Measurements from ENCODE around the gene MSH2. TPM values are rescaled to one million over a fixed set of nuclear protein-coding genes. Genes with fewer than 3 reads are reported as not detected.

The MSH2 gene
- total RNA-seq, 1 experiment from 2014 or later: 139 TPM

GRCh38 chr2:47455411-47455810, 52.5 kb downstream of the MSH2 start:
- Histone ChIP-seq H3K56ac (ENCODE audit: insufficient read length, low read depth, low read length) (no peak overlapping the region), H2BK15ac (ENCODE audit: low read depth, low read length) (no peak overlapping the region), H2BK12ac (ENCODE audit: insufficient read length, low read depth, low read length) (no peak overlapping the region), H3K27ac (ENCODE audit: insufficient read length, low read depth, low read length) (no peak overlapping the region), H3K18ac (ENCODE audit: insufficient read length, low read depth, low read length) (no peak overlapping the region), H3K4me2 (ENCODE audit: insufficient read depth, insufficient read length, low read length) (no peak overlapping the region), H3K79me1 (ENCODE audit: insufficient read depth, low read depth, low read length, poor library complexity, severe bottlenecking) (peaks cover 5% of the 10 kb centered on the region), H2BK5ac (ENCODE audit: insufficient read length, low read length) (no peak overlapping the region), H4K20me1 (ENCODE audit: control insufficient read depth, insufficient read depth, insufficient read length) (no peaks in the 10 kb centered on the region), H3K9ac (ENCODE audit: extremely low read depth, insufficient read length, low read length) (no peak overlapping the region), H4K91ac (ENCODE audit: insufficient read length, low read depth, low read length) (no peak overlapping the region), H2AK5ac (ENCODE audit: insufficient read length, low read length) (no peak overlapping the region), H2AFZ (ENCODE audit: low read length) (no peak overlapping the region), H2BK20ac (ENCODE audit: low read depth, low read length, poor library complexity, severe bottlenecking) (no peak overlapping the region), H4K5ac (ENCODE audit: insufficient read length, low read depth, low read length) (no peak overlapping the region), H3K14ac (ENCODE audit: insufficient read depth, low read length) (no peak overlapping the region), H2BK120ac (ENCODE audit: low read depth, low read length, poor library complexity, severe bottlenecking) (no peak overlapping the region), H3K23me2 (ENCODE audit: insufficient read length, low read depth, low read length, poor library complexity, severe bottlenecking) (no peaks in the 10 kb centered on the region), H3K9me3 (ENCODE audit: control insufficient read depth, low read depth, low read length) (no peaks in the 10 kb centered on the region), H3K79me2 (ENCODE audit: insufficient read depth, low read length) (no peaks in the 10 kb centered on the region), H4K8ac (replicated peaks; ENCODE audit: insufficient read length, low read depth, low read length) (no peak overlapping the region), H3K4ac (ENCODE audit: low read depth, low read length) (no peak overlapping the region), H3K27me3 (ENCODE audit: insufficient read depth, low read length) (no peaks in the 10 kb centered on the region), H3T11ph (ENCODE audit: low read length) (no peak overlapping the region), H3K4me1 (ENCODE audit: insufficient read depth, low read length) (no peaks in the 10 kb centered on the region), H3K23ac (ENCODE audit: insufficient read length, low read depth, low read length) (no peak overlapping the region)
- DNase-seq: no peak
- Mint-ChIP-seq H3K4me1 (peaks cover 5 to 9% of the 10 kb centered on the region in 2 experiments; a peak in 3 of 4 replicates), H3K9me3 (no peaks in the 10 kb centered on the region), H3K4me3 (no peak overlapping the region), H3K36me3 (ENCODE audit: insufficient read depth in 1 of 3, low read depth in 3 of 3) (peaks cover 52 to 70% (median 60%) of the 10 kb centered on the region in 3 experiments), H3K27ac (no peak overlapping the region; a peak in 1 of 7 replicates), H3K27me3 (ENCODE audit: low read depth) (no peaks in the 10 kb centered on the region; the same call in 1 of the 2 replicates)
- TF ChIP-seq CTCF (conservative IDR thresholded peaks at IDR 0.05): no peak
- WGBS (ENCODE audit: extremely low coverage, insufficient read length, low lambda C conversion rate): no CpG with 5 or more reads among the region's 3 CpGs
